GM19238 (cell line): ENCODE measurements around the gene ANKH.
"Not testable (repeated sequence)": the region's sequence is repeated elsewhere in the genome, so short reads cannot be mapped to it uniquely, and the experiment has no call there.

Experiments
- DNase-seq: peaks from one replicate; pipeline ENCODE4 v3.0.0; 2011; ENCODE audit warnings: low spot score; ENCODE audit not compliant: insufficient read length

ANKH gene

GRCh38 chr5:14797385-14797784, 74.2 kb downstream of the ANKH start:
- not testable (repeated sequence) for DNase-seq

GRCh38 chr5:14794583-14795230, 76.9 kb downstream of the ANKH start:
- no peak for DNase-seq

- no peak for DNase-seq
Observed at GRCh38 chr5:14793851-14794250, 77.7 kb downstream of the ANKH start.

GRCh38 chr5:14790911-14791310, 80.7 kb downstream of the ANKH start:
- DNase-seq, result no peak

GRCh38 chr5:14790220-14790619, 81.4 kb downstream of the ANKH start:
- DNase-seq, result no peak

- no peak for DNase-seq
Observed at GRCh38 chr5:14787801-14788579, 83.6 kb downstream of the ANKH start.

- DNase-seq, result no peak
Observed at GRCh38 chr5:14783691-14784090, 87.9 kb downstream of the ANKH start.

- no peak for DNase-seq
Observed at GRCh38 chr5:14782591-14782990, 89.0 kb downstream of the ANKH start.

GRCh38 chr5:14781106-14781505, 90.5 kb downstream of the ANKH start:
- no peak for DNase-seq

GRCh38 chr5:14779975-14780374, 91.6 kb downstream of the ANKH start:
- DNase-seq, result no peak

- no peak for DNase-seq
Observed at GRCh38 chr5:14778792-14779070, 92.8 kb downstream of the ANKH start.

- no peak for DNase-seq
Observed at GRCh38 chr5:14777932-14778791, 93.4 kb downstream of the ANKH start.

- no peak for DNase-seq
Observed at GRCh38 chr5:14777187-14777586, 94.4 kb downstream of the ANKH start.

- no peak for DNase-seq
Observed at GRCh38 chr5:14776602-14777001, 95.0 kb downstream of the ANKH start.

- no peak for DNase-seq
Observed at GRCh38 chr5:14775857-14776256, 95.7 kb downstream of the ANKH start.

- DNase-seq, result no peak
Observed at GRCh38 chr5:14773588-14773987, 98.0 kb downstream of the ANKH start.

- DNase-seq, result no peak
Observed at GRCh38 chr5:14771972-14772371, 99.6 kb downstream of the ANKH start.

- no peak for DNase-seq
Observed at GRCh38 chr5:14771189-14771588, 100.4 kb downstream of the ANKH start.

GRCh38 chr5:14768508-14769365, 102.8 kb downstream of the ANKH start:
- DNase-seq, result no peak

GRCh38 chr5:14767735-14768507, 103.7 kb downstream of the ANKH start:
- no peak for DNase-seq

- no peak for DNase-seq
Observed at GRCh38 chr5:14767053-14767452, 104.5 kb downstream of the ANKH start.
